OCI-LY3 (cell line): ENCODE results near the gene SELENOW.
A peak's percentile ranks its signal among the peaks of the same experiment; 100 is the strongest.

Source experiments
- CTCF ChIP-seq: fragments of 200-600, 300-600 bp; sonication (generic); IDR thresholded peaks from 2 replicates; pipeline ENCODE4 v1.5.1; 2014; ENCODE audit warnings: antibody characterized with exemption, low read length, low read depth
- EZH2phosphoT487 ChIP-seq: fragments of 200-600 bp; shearing (Covaris generic); IDR thresholded peaks from 2 replicates; pipeline ENCODE4 v1.6.1; 2018; ENCODE audit warnings: antibody characterized with exemption, mixed run types, low read depth

DNA sequence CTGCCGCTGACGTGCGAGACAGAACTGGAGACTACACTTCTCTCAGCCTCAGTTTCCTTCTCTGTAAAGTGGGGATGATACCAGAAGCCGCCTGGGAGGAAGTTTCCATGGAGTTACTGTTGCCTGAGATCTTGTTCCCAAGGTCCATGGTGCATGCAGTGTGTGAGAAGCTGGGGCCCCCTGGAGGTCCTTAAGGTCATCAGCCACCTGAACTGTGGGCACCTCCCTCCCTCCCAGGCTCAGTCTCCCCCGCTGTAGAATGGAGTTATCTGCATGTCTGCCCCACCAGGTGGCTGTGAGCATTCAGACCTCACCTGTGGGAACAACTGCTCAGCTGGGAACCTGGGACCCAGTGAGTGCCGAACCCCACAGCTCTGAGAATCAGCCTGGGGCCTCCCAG lies 45.9 kb downstream of the SELENOW start:
- TF ChIP-seq CTCF, result peak; percentile 7; the same call in 1 of the 2 replicates
- TF ChIP-seq EZH2phosphoT487, result no peak
